Measurements from ENCODE around the gene BAIAP2L1.
"Not testable (repeated sequence)": the region's sequence is repeated elsewhere in the genome, so short reads cannot be mapped to it uniquely, and the experiment has no call there.

Gene BAIAP2L1

GRCh38 chr7:98398567-98399372 lies 2.1 kb downstream of the BAIAP2L1 start:
- no peak for DNase-seq

GRCh38 chr7:98396768-98397167 lies 4.1 kb downstream of the BAIAP2L1 start:
- DNase-seq = no peak

GRCh38 chr7:98395951-98396350 lies 4.9 kb downstream of the BAIAP2L1 start:
- DNase-seq = no peak

GRCh38 chr7:98395481-98395880 lies 5.4 kb downstream of the BAIAP2L1 start:
- no peak for DNase-seq

DNA sequence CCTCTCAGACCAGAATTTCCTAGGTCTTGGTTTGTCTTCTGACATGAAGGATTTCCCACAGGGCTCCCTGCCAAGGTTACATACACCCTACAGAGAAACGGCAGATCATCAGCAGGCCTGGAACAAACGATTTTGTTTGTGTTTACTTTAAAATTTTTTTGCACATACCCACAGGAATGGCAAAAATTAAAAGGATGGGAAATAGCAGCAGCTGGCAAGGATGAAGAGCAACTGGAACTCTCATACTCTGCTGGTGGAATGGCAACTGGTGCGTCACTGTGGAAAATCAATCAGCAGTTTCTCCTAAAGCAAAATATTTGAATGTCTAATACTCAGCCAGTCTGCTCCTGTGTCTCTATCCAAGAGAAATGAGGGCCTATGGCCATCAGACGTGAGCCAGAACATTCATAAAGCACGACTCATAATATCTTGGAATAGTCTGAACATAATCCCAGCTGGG lies 6.5 kb downstream of the BAIAP2L1 start:
- no peak for DNase-seq

DNA sequence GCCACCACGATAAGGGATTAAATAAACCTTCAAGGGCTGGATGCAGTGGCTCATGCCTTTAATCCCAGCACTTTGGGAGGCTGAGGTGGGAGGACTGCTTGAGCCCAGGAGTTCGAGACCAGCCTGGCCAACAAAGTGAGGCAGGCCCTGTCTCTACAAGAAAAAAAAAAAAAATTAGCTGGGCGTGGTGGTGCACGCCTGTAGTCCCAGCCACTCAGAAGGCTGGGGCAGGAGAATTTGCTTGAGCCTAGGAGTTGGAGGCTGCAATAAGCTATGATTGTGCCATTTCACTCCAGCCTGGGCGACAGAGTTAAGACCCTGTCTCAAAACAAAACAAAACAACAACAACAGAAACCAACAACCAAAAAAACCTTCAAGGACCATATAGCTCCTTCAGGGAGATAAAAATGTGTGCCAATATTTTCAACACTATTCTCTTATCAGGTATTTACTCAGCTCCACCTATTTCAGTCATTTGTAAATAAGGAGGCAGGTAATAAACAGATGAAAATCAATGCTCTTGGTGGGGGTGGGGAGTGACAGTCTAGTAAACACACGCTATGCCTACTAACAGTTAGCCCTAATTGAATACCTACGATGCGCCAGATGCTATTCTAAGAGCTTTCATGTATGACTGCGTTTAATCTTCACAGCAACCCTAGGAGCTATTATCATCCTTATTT lies 13.2 kb downstream of the BAIAP2L1 start:
- DNase-seq = no peak

GRCh38 chr7:98387131-98387530 lies 13.8 kb downstream of the BAIAP2L1 start:
- DNase-seq = no peak

GRCh38 chr7:98385532-98385931 lies 15.4 kb downstream of the BAIAP2L1 start:
- not testable (repeated sequence) for DNase-seq

GRCh38 chr7:98378210-98378819 lies 22.6 kb downstream of the BAIAP2L1 start:
- DNase-seq = no peak

GRCh38 chr7:98376711-98377110 lies 24.2 kb downstream of the BAIAP2L1 start:
- DNase-seq = no peak

DNA sequence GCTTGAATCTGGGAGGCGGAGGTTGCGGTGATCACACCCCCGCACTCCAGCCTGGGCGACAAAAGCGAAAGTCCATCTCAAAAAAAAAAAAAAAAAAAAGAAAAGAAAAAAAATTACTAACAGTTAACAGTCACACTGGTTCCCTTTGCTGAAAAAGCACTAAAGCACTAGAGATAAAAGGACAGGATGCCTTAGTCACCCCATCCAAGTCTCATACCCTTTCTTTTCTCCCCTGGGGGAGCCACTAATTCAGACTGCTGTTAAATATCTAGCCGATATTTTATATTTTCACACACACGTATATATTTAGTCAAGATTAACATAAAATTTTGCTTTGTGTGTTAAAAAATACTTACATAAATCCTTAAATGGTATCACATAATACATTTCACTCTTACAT lies 25.2 kb downstream of the BAIAP2L1 start:
- no peak for DNase-seq

DNA sequence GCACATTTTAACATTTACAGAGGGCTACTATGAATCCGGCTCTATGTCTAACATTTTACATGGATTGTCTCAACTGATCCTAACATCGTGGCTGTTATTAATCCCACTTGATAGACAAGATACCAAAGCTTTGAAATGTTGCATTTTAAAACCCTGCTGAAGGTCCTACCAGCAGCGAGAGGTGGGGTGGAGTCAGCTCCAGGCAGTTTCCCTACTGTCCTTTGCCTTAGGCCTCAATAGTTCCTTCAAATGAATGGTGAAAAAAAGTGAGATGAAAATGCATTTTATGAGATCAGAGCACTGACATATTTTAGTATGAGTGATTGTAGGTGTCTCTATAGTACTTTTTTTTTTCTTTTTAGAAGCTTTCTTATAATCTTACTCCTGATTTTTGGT lies 26.6 kb downstream of the BAIAP2L1 start:
- no peak for DNase-seq

DNA sequence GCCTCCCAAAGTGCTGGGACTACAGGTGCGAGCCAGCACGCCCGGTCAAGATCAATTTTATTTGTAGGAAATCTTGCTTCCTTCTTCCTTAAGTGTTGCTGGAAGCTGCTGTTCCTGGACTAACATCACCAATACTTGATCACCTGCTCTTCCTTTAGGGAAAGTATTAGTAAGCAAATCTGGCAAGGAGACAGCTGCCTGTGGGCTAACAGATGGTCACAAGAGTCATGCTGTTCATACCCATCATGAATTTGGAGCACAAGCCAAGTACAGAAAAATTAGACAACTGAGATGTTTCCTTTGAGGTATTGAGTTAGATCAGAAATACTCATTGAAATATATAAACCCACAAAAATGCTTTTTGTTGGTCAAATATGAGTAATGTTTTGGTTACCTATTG lies 27.9 kb downstream of the BAIAP2L1 start:
- DNase-seq = no peak

DNA sequence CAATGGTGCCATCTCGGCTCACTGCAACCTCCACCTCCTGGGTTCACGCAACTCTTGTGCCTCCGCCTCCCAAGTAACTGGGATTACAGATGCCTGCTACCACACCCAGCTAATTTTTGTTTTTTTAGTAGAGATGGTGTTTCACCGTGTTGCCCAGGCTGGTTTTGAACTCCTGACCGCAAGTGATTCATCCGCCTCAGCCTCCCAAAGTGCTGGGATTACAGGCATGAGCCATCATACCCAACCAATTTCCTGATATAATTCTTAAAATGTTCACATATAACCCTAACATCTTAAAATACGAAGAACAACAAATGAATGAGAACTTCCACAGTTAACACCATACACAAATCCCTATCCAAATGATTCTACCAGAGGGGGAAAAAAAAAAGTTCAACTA lies 31.2 kb downstream of the BAIAP2L1 start:
- DNase-seq = no peak

DNA sequence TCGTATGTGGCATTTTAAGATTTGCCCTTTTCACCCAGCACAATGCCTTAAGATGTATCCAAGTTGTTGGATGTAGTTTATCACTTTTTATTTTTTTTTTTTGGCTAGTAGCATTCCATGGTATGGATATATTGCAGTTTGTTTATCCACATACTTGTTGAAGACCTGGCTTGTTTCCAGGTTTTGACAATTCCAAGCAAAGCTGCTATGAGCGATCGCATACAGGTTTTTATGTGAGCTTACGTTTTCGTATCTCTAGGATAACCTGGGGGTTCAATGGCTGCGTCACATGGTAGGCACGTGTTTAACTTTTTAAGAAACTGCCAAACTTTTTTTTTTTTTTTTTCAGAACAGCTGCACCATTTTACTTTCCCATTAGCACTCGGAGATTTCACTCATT lies 32.2 kb downstream of the BAIAP2L1 start:
- DNase-seq = no peak

DNA sequence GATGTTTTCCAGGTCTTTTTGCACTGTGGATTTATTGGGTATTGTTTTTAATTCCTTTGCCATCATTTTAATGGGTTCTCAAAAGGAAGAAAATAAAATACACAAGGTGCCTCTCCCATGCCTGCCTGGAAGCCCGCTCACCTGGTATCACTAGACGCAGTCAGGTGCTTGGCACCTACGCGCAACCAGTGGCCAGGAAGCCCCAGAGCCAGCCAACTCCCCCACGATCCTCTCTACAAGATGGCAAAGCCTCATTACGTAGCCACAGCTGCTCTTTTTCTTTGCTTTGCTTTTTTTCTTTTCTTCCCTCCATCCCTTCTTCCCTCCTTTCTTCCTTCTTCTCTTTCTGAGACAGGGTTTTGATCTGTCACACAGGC lies 34.3 kb downstream of the BAIAP2L1 start:
- DNase-seq = no peak

- no peak for DNase-seq
Observed at GRCh38 chr7:98365863-98366561, 34.9 kb downstream of the BAIAP2L1 start.

DNA sequence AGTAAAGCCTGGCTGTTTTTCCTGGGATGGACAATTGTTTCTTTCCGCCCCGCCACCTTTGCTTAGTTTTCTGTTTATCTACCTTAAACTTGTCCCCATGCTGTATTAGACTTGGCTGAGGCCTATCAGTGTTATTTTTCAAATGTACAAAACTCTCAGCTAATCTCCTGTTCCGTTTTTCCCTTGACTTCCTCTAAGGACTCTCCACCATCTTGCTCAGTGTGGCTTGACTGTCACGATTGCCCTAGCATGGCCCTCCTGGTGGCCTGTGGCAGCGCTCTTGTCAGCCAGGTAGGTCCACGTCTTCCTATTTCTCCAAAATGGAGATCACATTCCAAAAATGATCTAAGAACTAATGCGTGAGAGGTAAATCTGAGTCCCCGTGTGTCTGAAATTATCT lies 36.7 kb downstream of the BAIAP2L1 start:
- DNase-seq = no peak

GRCh38 chr7:98362517-98362916 lies 38.4 kb downstream of the BAIAP2L1 start:
- no peak for DNase-seq

- no peak for DNase-seq
Observed at GRCh38 chr7:98360221-98361130, 40.4 kb downstream of the BAIAP2L1 start.

- no peak for DNase-seq
Observed at GRCh38 chr7:98359395-98359794, 41.5 kb downstream of the BAIAP2L1 start.

DNA sequence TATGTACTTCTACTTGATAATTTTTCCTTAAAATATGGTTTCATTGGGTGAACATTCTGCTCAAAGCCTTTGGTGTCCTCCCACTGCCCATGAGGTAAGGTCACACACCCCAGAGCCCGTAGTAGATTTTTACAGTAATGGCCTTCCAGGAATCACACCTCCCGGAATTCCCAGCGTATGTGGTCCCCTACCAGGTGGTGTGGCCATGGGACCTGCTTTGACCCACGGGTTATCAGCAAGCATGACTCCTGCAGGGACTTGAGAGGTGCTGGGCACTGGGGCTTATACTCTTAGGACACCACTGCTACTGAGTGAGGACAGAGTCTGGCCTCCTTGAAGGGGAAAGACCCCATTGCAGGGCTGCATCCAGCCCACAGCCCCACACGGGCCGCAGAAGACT lies 42.2 kb downstream of the BAIAP2L1 start:
- DNase-seq = no peak

All from NCI-H2107 (cell line).